ENCODE data around the gene GLI1.

The GLI1 gene

GRCh38 chr12:57464569-57464968 lies 5.0 kb downstream of the GLI1 start:
- no peak for DNase-seq
- no peaks in the 10 kb centered on the region for H3K79me2 ChIP-seq (ENCODE audit: insufficient read depth, low read length)
- no peaks in the 10 kb centered on the region for H4K20me1 ChIP-seq (ENCODE audit: insufficient read depth, low read length)
- ATAC-seq (ENCODE audit: insufficient read depth, low read depth) = no peak
- H2AFZ ChIP-seq (ENCODE audit: low read depth, low read length) = no peak overlapping the region
- TF ChIP-seq CTCF (IDR thresholded peaks at IDR 0.05; ENCODE audit: borderline replicate concordance, extremely low read depth, low read length, poor library complexity, severe bottlenecking) = no peak
- no peak for TF ChIP-seq EZH2 (IDR thresholded peaks at IDR 0.05; ENCODE audit: borderline replicate concordance, low read depth, low read length, severe bottlenecking)
- peaks cover 5% of the 10 kb centered on the region for H3K36me3 ChIP-seq (ENCODE audit: insufficient read depth, low read length)
- no peak overlapping the region for H3K4me3 ChIP-seq (ENCODE audit: low read depth in 1 of 2, low read length in 2 of 2)
- no peak overlapping the region for H3K4me2 ChIP-seq (ENCODE audit: insufficient read depth, low read length)
- H3K27ac ChIP-seq (ENCODE audit: low read length) = no peak overlapping the region
- no peak overlapping the region for H3K9ac ChIP-seq (ENCODE audit: low read depth, low read length)
- peaks cover 30% of the 10 kb centered on the region for H3K4me1 ChIP-seq (ENCODE audit: insufficient read depth, low read length)
- peaks cover 7% of the 10 kb centered on the region for H3K27me3 ChIP-seq (ENCODE audit: insufficient read depth, low read length, poor library complexity)
- no peaks in the 10 kb centered on the region for H3K9me3 ChIP-seq (ENCODE audit: insufficient read depth, low read length, severe bottlenecking)

GRCh38 chr12:57465030-57465746 lies 5.6 kb downstream of the GLI1 start:
- ATAC-seq (ENCODE audit: insufficient read depth, low read depth) (no peak), DNase-seq (no peak)
- TF ChIP-seq CTCF (IDR thresholded peaks at IDR 0.05; ENCODE audit: borderline replicate concordance, extremely low read depth, low read length, poor library complexity, severe bottlenecking) = no peak
- no peaks in the 10 kb centered on the region for H4K20me1 ChIP-seq (ENCODE audit: insufficient read depth, low read length)
- no peak overlapping the region for H3K9ac ChIP-seq (ENCODE audit: low read depth, low read length)
- H3K79me2 ChIP-seq (ENCODE audit: insufficient read depth, low read length) = no peaks in the 10 kb centered on the region
- no peak overlapping the region for H3K27ac ChIP-seq (ENCODE audit: low read length)
- no peak overlapping the region for H3K4me3 ChIP-seq (ENCODE audit: low read depth in 1 of 2, low read length in 2 of 2)
- peaks cover 28% of the 10 kb centered on the region for H3K4me1 ChIP-seq (ENCODE audit: insufficient read depth, low read length)
- H3K4me2 ChIP-seq (ENCODE audit: insufficient read depth, low read length) = no peak overlapping the region
- peaks cover 5% of the 10 kb centered on the region for H3K36me3 ChIP-seq (ENCODE audit: insufficient read depth, low read length)
- H3K9me3 ChIP-seq (ENCODE audit: insufficient read depth, low read length, severe bottlenecking) = no peaks in the 10 kb centered on the region
- peaks cover 7% of the 10 kb centered on the region for H3K27me3 ChIP-seq (ENCODE audit: insufficient read depth, low read length, poor library complexity)
- no peak overlapping the region for H2AFZ ChIP-seq (ENCODE audit: low read depth, low read length)

- Histone ChIP-seq H3K27me3 (ENCODE audit: insufficient read depth, low read length, poor library complexity) (peaks cover 2% of the 10 kb centered on the region), H3K9me3 (ENCODE audit: insufficient read depth, low read length, severe bottlenecking) (no peaks in the 10 kb centered on the region), H3K4me2 (ENCODE audit: insufficient read depth, low read length) (no peak overlapping the region), H3K36me3 (ENCODE audit: insufficient read depth, low read length) (peaks cover 5% of the 10 kb centered on the region), H3K27ac (ENCODE audit: low read length) (no peak overlapping the region), H3K4me1 (ENCODE audit: insufficient read depth, low read length) (peaks cover 20% of the 10 kb centered on the region), H3K9ac (ENCODE audit: low read depth, low read length) (no peak overlapping the region), H3K79me2 (ENCODE audit: insufficient read depth, low read length) (no peaks in the 10 kb centered on the region), H3K4me3 (ENCODE audit: low read depth in 1 of 2, low read length in 2 of 2) (no peak overlapping the region), H4K20me1 (ENCODE audit: insufficient read depth, low read length) (no peaks in the 10 kb centered on the region), H2AFZ (ENCODE audit: low read depth, low read length) (no peak overlapping the region)
- no peak for TF ChIP-seq EZH2 (IDR thresholded peaks at IDR 0.05; ENCODE audit: borderline replicate concordance, low read depth, low read length, severe bottlenecking)
- TF ChIP-seq CTCF (IDR thresholded peaks at IDR 0.05; ENCODE audit: borderline replicate concordance, extremely low read depth, low read length, poor library complexity, severe bottlenecking) = no peak
- ATAC-seq (ENCODE audit: insufficient read depth, low read depth) (no peak), DNase-seq (no peak)
Measured at GRCh38 chr12:57465747-57466505, 6.3 kb downstream of the GLI1 start.
